Fibroblast of gingiva (primary cell): ENCODE results near the gene RYK.
"Not testable (repeated sequence)": the region's sequence is repeated elsewhere in the genome, so short reads cannot be mapped to it uniquely, and the experiment has no call there.

Experiments
- DNase-seq: peaks from one replicate; pipeline ENCODE4 v3.0.0-alpha.2; 2011; ENCODE audit warnings: low read depth

RYK gene

GRCh38 chr3:134216191-134216764 is 34.4 kb downstream of the RYK start:
- DNase-seq = no peak

- DNase-seq = no peak
Measured at GRCh38 chr3:134214239-134214638, 36.4 kb downstream of the RYK start.

- DNase-seq = peak; percentile 46
Measured at GRCh38 chr3:134212967-134213665, 37.5 kb downstream of the RYK start.

- peak; percentile 34 for DNase-seq
Measured at GRCh38 chr3:134211797-134212196, 38.9 kb downstream of the RYK start.

GRCh38 chr3:134205451-134205850 is 45.2 kb downstream of the RYK start:
- no peak for DNase-seq

- peak; percentile 69 for DNase-seq
Measured at GRCh38 chr3:134201201-134202130, 49.2 kb downstream of the RYK start.

- DNase-seq = not testable (repeated sequence)
Measured at GRCh38 chr3:134199880-134200279, 50.8 kb downstream of the RYK start.

- DNase-seq = no peak
Measured at GRCh38 chr3:134199240-134199639, 51.4 kb downstream of the RYK start.

- DNase-seq = no peak
Measured at GRCh38 chr3:134198414-134198813, 52.2 kb downstream of the RYK start.

GRCh38 chr3:134197681-134198261 is 52.9 kb downstream of the RYK start:
- peak; percentile 57 for DNase-seq

- DNase-seq = no peak
Measured at GRCh38 chr3:134194247-134194646, 56.4 kb downstream of the RYK start.

- DNase-seq = no peak
Measured at GRCh38 chr3:134190250-134190649, 60.4 kb downstream of the RYK start.

- DNase-seq = no peak
Measured at GRCh38 chr3:134189849-134190248, 60.8 kb downstream of the RYK start.

- peak; percentile 3 for DNase-seq
Measured at GRCh38 chr3:134186391-134186790, 64.3 kb downstream of the RYK start.

GRCh38 chr3:134180761-134181160 is 69.9 kb downstream of the RYK start:
- no peak for DNase-seq

GRCh38 chr3:134179508-134179907 is 71.2 kb downstream of the RYK start:
- no peak for DNase-seq

- no peak for DNase-seq
Measured at GRCh38 chr3:134163096-134163495, 87.6 kb downstream of the RYK start.

GRCh38 chr3:134161898-134162615 is 88.6 kb downstream of the RYK start:
- DNase-seq = no peak

GRCh38 chr3:134155446-134155845 is 95.2 kb downstream of the RYK start:
- no peak for DNase-seq

GRCh38 chr3:134153761-134154160 is 96.9 kb downstream of the RYK start:
- no peak for DNase-seq

- DNase-seq = no peak
Measured at GRCh38 chr3:134150476-134150875, 100.2 kb downstream of the RYK start.

- DNase-seq = no peak
Measured at GRCh38 chr3:134149286-134149685, 101.4 kb downstream of the RYK start.
